PFSK-1 (cell line): ENCODE data around the gene MXD1.

Experiments used
- FOXP2 ChIP-seq: optimal IDR thresholded peaks from 2 replicates; pipeline ENCODE3; 2011; ENCODE audit warnings: borderline replicate concordance, control low read depth, inconsistent platforms; ENCODE audit not compliant: insufficient read depth; ENCODE audit errors: extremely low read length, extremely low read depth
- POLR2AphosphoS5 ChIP-seq: IDR thresholded peaks from 2 replicates; pipeline ENCODE4 v1.6.1; 2012; ENCODE audit warnings: low read depth, mild to moderate bottlenecking, control low read depth, low read length, moderate library complexity
- REST ChIP-seq, 2 experiments: IDR thresholded peaks; 2 replicates each; pipeline versions ENCODE4 v1.6.1 to v1.8.0; 2011 to 2012; ENCODE audit warnings: low read depth in 2 of 2, low read length in 2 of 2, control low read depth in 1 of 2, inconsistent platforms in 1 of 2, mild to moderate bottlenecking in 1 of 2, moderate library complexity in 1 of 2; ENCODE audit not compliant: insufficient read depth in 1 of 2
- SIN3A ChIP-seq: IDR thresholded peaks from 2 replicates; pipeline ENCODE4 v1.6.1; 2012; ENCODE audit warnings: mild to moderate bottlenecking, low read length, moderate library complexity, borderline replicate concordance; ENCODE audit not compliant: insufficient read depth
- TAF1 ChIP-seq: IDR thresholded peaks from 2 replicates; pipeline ENCODE4 v1.6.1; 2012; ENCODE audit warnings: low read length, control low read depth, borderline replicate concordance; ENCODE audit not compliant: insufficient read depth

The MXD1 gene

GRCh38 chr2:69948032-69948962 lies 33.4 kb downstream of the MXD1 start:
- TF ChIP-seq SIN3A (no peak), TAF1 (no peak), REST (IDR thresholded peaks at IDR 0.05; ENCODE audit: insufficient read depth in 1 of 2, low read depth in 2 of 2, low read length in 2 of 2) (no peak), FOXP2 (no peak), POLR2AphosphoS5 (no peak)

- TF ChIP-seq POLR2AphosphoS5: no peak
- no peak for TF ChIP-seq REST (IDR thresholded peaks at IDR 0.05; ENCODE audit: insufficient read depth in 1 of 2, low read depth in 2 of 2, low read length in 2 of 2)
- TF ChIP-seq SIN3A: no peak
- no peak for TF ChIP-seq TAF1
- TF ChIP-seq FOXP2: no peak
Measured at GRCh38 chr2:69948963-69949645, 34.2 kb downstream of the MXD1 start.

GRCh38 chr2:69950241-69950640 lies 35.3 kb downstream of the MXD1 start:
- TF ChIP-seq TAF1: no peak
- no peak for TF ChIP-seq REST (IDR thresholded peaks at IDR 0.05; ENCODE audit: insufficient read depth in 1 of 2, low read depth in 2 of 2, low read length in 2 of 2)
- TF ChIP-seq POLR2AphosphoS5: no peak

- TF ChIP-seq FOXP2: no peak
Measured at GRCh38 chr2:69952336-69953115, 37.6 kb downstream of the MXD1 start.

GRCh38 chr2:69954084-69954483 lies 39.2 kb downstream of the MXD1 start:
- TF ChIP-seq REST (IDR thresholded peaks at IDR 0.05; ENCODE audit: insufficient read depth in 1 of 2, low read depth in 2 of 2, low read length in 2 of 2): no peak
- TF ChIP-seq POLR2AphosphoS5: no peak
- TF ChIP-seq TAF1: no peak
- no peak for TF ChIP-seq SIN3A
- no peak for TF ChIP-seq FOXP2
